ENCODE data around the gene ITGB6.

GRCh38 chr2:160223560-160223959 lies 23.5 kb upstream of the ITGB6 start:
- TF ChIP-seq MAX (IDR thresholded peaks at IDR 0.05; ENCODE audit: low read depth, low read length) (no peak), ZZZ3 (IDR thresholded peaks at IDR 0.05; ENCODE audit: control insufficient read depth, insufficient read length, low read depth) (no peak), ZNF274 (IDR thresholded peaks at IDR 0.05; ENCODE audit: insufficient read depth, insufficient read length) (no peak), RELA (IDR thresholded peaks at IDR 0.05; ENCODE audit: borderline replicate concordance, partially characterized antibody) (no peak), GABPA (IDR thresholded peaks at IDR 0.05; ENCODE audit: low read depth) (no peak), POLR2A (IDR thresholded peaks at IDR 0.05; ENCODE audit: low read depth, low read length) (no peak), CTCF (IDR thresholded peaks at IDR 0.05 in 2 of 3, conservative IDR thresholded peaks at IDR 0.05 in 1 of 3; ENCODE audit: control insufficient read depth in 2 of 3, extremely low read depth in 1 of 3, insufficient read depth in 1 of 3, low read depth in 3 of 3, low read length in 3 of 3) (no peak), EZH2 (IDR thresholded peaks at IDR 0.05; ENCODE audit: borderline replicate concordance, control insufficient read depth, low read depth, low read length) (no peak), ATF2 (IDR thresholded peaks at IDR 0.05; ENCODE audit: low read length) (no peak)

Measured in GM12878 (cell line).